H9 (cell line): ENCODE data around the gene DEGS2. TPM values are rescaled to one million over a fixed set of nuclear protein-coding genes. Genes with fewer than 3 reads are reported as not detected.

Source experiments
- DNase-seq: peaks from one replicate; pipeline ENCODE4 v3.0.0-alpha.2; 2017
- H2AFZ ChIP-seq: one replicate; pipeline ENCODE4 v1.6.1; 2013; ENCODE audit warnings: mild to moderate bottlenecking, low read length, control low read depth, moderate library complexity
- H2AK5ac ChIP-seq: 2 replicates; pipeline ENCODE4 v1.6.1; 2013; ENCODE audit warnings: low read length, control low read depth, mixed read lengths; ENCODE audit not compliant: insufficient read length
- H2BK120ac ChIP-seq: one replicate; pipeline ENCODE4 v1.6.1; 2013; ENCODE audit warnings: low read depth, mild to moderate bottlenecking, low read length, control low read depth, inconsistent platforms; ENCODE audit not compliant: poor library complexity, severe bottlenecking
- H2BK12ac ChIP-seq: 2 replicates; pipeline ENCODE4 v1.6.1; 2013; ENCODE audit warnings: low read length, control low read depth, mixed read lengths, low read depth; ENCODE audit not compliant: insufficient read length
- H2BK15ac ChIP-seq: 2 replicates; pipeline ENCODE4 v1.6.1; 2013; ENCODE audit warnings: low read depth, low read length, control low read depth
- H2BK20ac ChIP-seq: one replicate; pipeline ENCODE4 v1.6.1; 2013; ENCODE audit warnings: low read depth, mild to moderate bottlenecking, low read length, control low read depth, inconsistent platforms; ENCODE audit not compliant: poor library complexity, severe bottlenecking
- H2BK5ac ChIP-seq: 2 replicates; pipeline ENCODE4 v1.6.1; 2013; ENCODE audit warnings: low read length, control low read depth, mixed read lengths; ENCODE audit not compliant: insufficient read length
- H3K14ac ChIP-seq: 2 replicates; pipeline ENCODE4 v1.6.1; 2013; ENCODE audit warnings: low read length, control low read depth; ENCODE audit not compliant: insufficient read depth
- H3K18ac ChIP-seq: 2 replicates; pipeline ENCODE4 v1.6.1; 2013; ENCODE audit warnings: low read depth, mild to moderate bottlenecking, mixed read lengths, low read length, control low read depth; ENCODE audit not compliant: insufficient read length
- H3K23ac ChIP-seq: 2 replicates; pipeline ENCODE4 v1.6.1; 2013; ENCODE audit warnings: low read length, control low read depth, mixed read lengths, low read depth; ENCODE audit not compliant: insufficient read length
- H3K23me2 ChIP-seq: 2 replicates; pipeline ENCODE4 v1.6.1; 2013; ENCODE audit warnings: low read depth, mild to moderate bottlenecking, mixed read lengths, low read length, control low read depth; ENCODE audit not compliant: insufficient read length, poor library complexity, severe bottlenecking
- H3K27ac ChIP-seq: 2 replicates; pipeline ENCODE4 v1.5.1; 2013; ENCODE audit warnings: low read length, control low read depth, mixed read lengths, low read depth; ENCODE audit not compliant: insufficient read length
- H3K27me3 ChIP-seq: 2 replicates; pipeline ENCODE4 v1.6.1; 2013; ENCODE audit warnings: low read length, control low read depth, inconsistent platforms; ENCODE audit not compliant: insufficient read depth
- H3K4ac ChIP-seq: 2 replicates; pipeline ENCODE4 v1.6.1; 2013; ENCODE audit warnings: low read depth, mild to moderate bottlenecking, control low read depth, inconsistent platforms, low read length, moderate library complexity
- H3K4me1 ChIP-seq: 2 replicates; pipeline ENCODE4 v1.6.1; 2013; ENCODE audit warnings: low read length, control low read depth, inconsistent platforms; ENCODE audit not compliant: insufficient read depth
- H3K4me2 ChIP-seq: 2 replicates; pipeline ENCODE4 v1.6.1; 2013; ENCODE audit warnings: low read length, control low read depth, mixed read lengths; ENCODE audit not compliant: insufficient read length, insufficient read depth
- H3K56ac ChIP-seq: 2 replicates; pipeline ENCODE4 v1.6.1; 2013; ENCODE audit warnings: low read depth, mild to moderate bottlenecking, mixed read lengths, low read length, control low read depth; ENCODE audit not compliant: insufficient read length
- H3K79me1 ChIP-seq: 2 replicates; pipeline ENCODE4 v1.6.1; 2013; ENCODE audit warnings: low read depth, mild to moderate bottlenecking, moderate library complexity, low read length, control low read depth, inconsistent platforms; ENCODE audit not compliant: insufficient read depth, poor library complexity, severe bottlenecking
- H3K79me2 ChIP-seq: 2 replicates; pipeline ENCODE4 v1.6.1; 2013; ENCODE audit warnings: low read length, control low read depth, inconsistent platforms; ENCODE audit not compliant: insufficient read depth
- H3K9ac ChIP-seq: 2 replicates; pipeline ENCODE4 v1.6.1; 2013; ENCODE audit warnings: low read length, control low read depth, mixed read lengths; ENCODE audit not compliant: insufficient read length; ENCODE audit errors: extremely low read depth
- H3K9me3 ChIP-seq: one replicate; pipeline ENCODE4 v1.6.1; 2013; ENCODE audit warnings: low read depth, low read length, inconsistent platforms; ENCODE audit not compliant: control insufficient read depth
- H3T11ph ChIP-seq: one replicate; pipeline ENCODE4 v1.6.1; 2013; ENCODE audit warnings: mild to moderate bottlenecking, low read length, control low read depth, inconsistent platforms
- H4K20me1 ChIP-seq: one replicate; pipeline ENCODE4 v1.6.1; 2013; ENCODE audit not compliant: control insufficient read depth, insufficient read length, insufficient read depth
- H4K5ac ChIP-seq: 2 replicates; pipeline ENCODE4 v1.6.1; 2013; ENCODE audit warnings: low read depth, mild to moderate bottlenecking, mixed read lengths, low read length, control low read depth; ENCODE audit not compliant: insufficient read length
- H4K8ac ChIP-seq: replicated peaks from 2 replicates; pipeline ENCODE4 v1.6.1; 2013; ENCODE audit warnings: low read length, control low read depth, mixed read lengths, low read depth; ENCODE audit not compliant: insufficient read length
- H4K91ac ChIP-seq: 2 replicates; pipeline ENCODE4 v1.6.1; 2013; ENCODE audit warnings: low read depth, mild to moderate bottlenecking, moderate library complexity, mixed read lengths, low read length, control low read depth; ENCODE audit not compliant: insufficient read length
- H3K27ac Mint-ChIP-seq, 3 experiments: 2 replicates in 2 of 3; 3 replicates in 1 of 3; pipeline ENCODE4 v1.8.0; 2020 to 2021; ENCODE audit warnings: mixed read lengths in 3 of 3, mild to moderate bottlenecking in 1 of 3, moderate library complexity in 1 of 3
- H3K27me3 Mint-ChIP-seq: 2 replicates; pipeline ENCODE4 v1.8.0; 2021; ENCODE audit warnings: low read depth, mild to moderate bottlenecking, moderate library complexity, mixed read lengths
- H3K36me3 Mint-ChIP-seq, 3 experiments: 2 replicates in 2 of 3; 3 replicates in 1 of 3; pipeline ENCODE4 v1.8.0; 2020 to 2021; ENCODE audit warnings: low read depth in 3 of 3, mixed read lengths in 3 of 3; ENCODE audit not compliant: insufficient read depth in 1 of 3
- H3K4me1 Mint-ChIP-seq, 2 experiments: 2 replicates each; pipeline ENCODE4 v1.8.0; 2020; ENCODE audit warnings: mixed read lengths in 2 of 2
- H3K4me3 Mint-ChIP-seq, 2 experiments: 2 replicates in 1 of 2; 3 replicates in 1 of 2; pipeline ENCODE4 v1.8.0; 2020 to 2021; ENCODE audit warnings: mild to moderate bottlenecking in 2 of 2, mixed read lengths in 2 of 2, moderate library complexity in 1 of 2
- H3K9me3 Mint-ChIP-seq, 2 experiments: 2 replicates in 1 of 2; 3 replicates in 1 of 2; pipeline ENCODE4 v1.8.0; 2020; ENCODE audit warnings: mild to moderate bottlenecking in 2 of 2, mixed read lengths in 2 of 2, moderate library complexity in 1 of 2
- WGBS: extraction: QIAGEN DNeasy Blood & Tissue Kit; methylation state at CpG from one replicate; pipeline ENCODE4 v1.1.7; 2013; ENCODE audit warnings: missing lambda C conversion rate, low lambda C conversion rate, mixed read lengths; ENCODE audit not compliant: insufficient read length; ENCODE audit errors: extremely low coverage; 5-methylcytosine and 5-hydroxymethylcytosine counted together
- total RNA-seq: library from RNA; stranded (reverse); gene quantifications from 2 replicates; pipeline ENCODE4 v1.2.1, GENCODE V29; 2021
- TF ChIP-seq, protein P1 (sequence below): fragments of 200-600 bp; sonication (generic); conservative IDR thresholded peaks from 3 replicates; pipeline ENCODE4 v1.8.0; 2021; ENCODE audit warnings: antibody characterized with exemption, mild to moderate bottlenecking

The DEGS2 gene
- total RNA-seq, 1 experiment from 2014 or later, result 0.72 TPM

DNA sequence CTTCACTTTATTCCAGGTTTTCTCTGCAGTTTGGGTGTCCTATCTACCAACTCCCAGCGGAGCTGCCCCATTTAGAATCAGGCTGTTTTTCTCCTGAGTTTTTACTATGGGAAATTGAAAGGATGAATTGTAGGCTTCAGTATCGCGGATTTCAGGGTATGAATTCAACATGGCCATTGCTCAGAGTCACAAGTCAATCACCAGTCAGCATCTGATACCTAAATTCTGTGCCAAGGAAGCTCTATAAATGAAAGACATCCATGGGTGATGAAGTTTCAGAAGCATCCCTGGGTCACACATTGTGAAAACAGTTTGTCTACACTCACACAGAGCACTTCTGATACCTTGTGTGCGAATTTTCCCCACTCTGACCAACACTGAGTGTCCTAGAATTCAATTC is 43.7 kb upstream of the DEGS2 start:
- Histone ChIP-seq H3K9me3 (no peaks in the 10 kb centered on the region), H2BK5ac (no peak overlapping the region), H2BK20ac (no peak overlapping the region), H3T11ph (no peak overlapping the region), H3K4me2 (no peak overlapping the region), H4K20me1 (no peaks in the 10 kb centered on the region), H3K79me2 (no peaks in the 10 kb centered on the region), H4K8ac (no peak overlapping the region), H3K14ac (no peak overlapping the region), H4K5ac (no peak overlapping the region), H2AFZ (no peak overlapping the region), H3K9ac (no peak overlapping the region), H3K4me1 (no peaks in the 10 kb centered on the region), H3K27ac (no peak overlapping the region), H3K27me3 (no peaks in the 10 kb centered on the region), H3K23me2 (no peaks in the 10 kb centered on the region), H3K18ac (no peak overlapping the region), H2BK120ac (no peak overlapping the region), H2BK15ac (no peak overlapping the region), H2BK12ac (no peak overlapping the region), H3K23ac (no peak overlapping the region), H4K91ac (no peak overlapping the region), H2AK5ac (no peak overlapping the region), H3K4ac (no peak overlapping the region), H3K56ac (no peak overlapping the region), H3K79me1 (no peaks in the 10 kb centered on the region)
- H3K9me3 Mint-ChIP-seq, result peaks cover 0 to 3% of the 10 kb centered on the region in 2 experiments; a peak in 1 of 5 replicates
- peaks cover 4 to 11% (median 7%) of the 10 kb centered on the region in 3 experiments; a peak in 6 of 7 replicates for H3K36me3 Mint-ChIP-seq
- peaks cover 13% of the 10 kb centered on the region in 2 experiments for H3K4me1 Mint-ChIP-seq
- DNase-seq, result no peak
- WGBS, result no CpG with 5 or more reads among the region's 4 CpGs
- TF ChIP-seq, protein P1, sequence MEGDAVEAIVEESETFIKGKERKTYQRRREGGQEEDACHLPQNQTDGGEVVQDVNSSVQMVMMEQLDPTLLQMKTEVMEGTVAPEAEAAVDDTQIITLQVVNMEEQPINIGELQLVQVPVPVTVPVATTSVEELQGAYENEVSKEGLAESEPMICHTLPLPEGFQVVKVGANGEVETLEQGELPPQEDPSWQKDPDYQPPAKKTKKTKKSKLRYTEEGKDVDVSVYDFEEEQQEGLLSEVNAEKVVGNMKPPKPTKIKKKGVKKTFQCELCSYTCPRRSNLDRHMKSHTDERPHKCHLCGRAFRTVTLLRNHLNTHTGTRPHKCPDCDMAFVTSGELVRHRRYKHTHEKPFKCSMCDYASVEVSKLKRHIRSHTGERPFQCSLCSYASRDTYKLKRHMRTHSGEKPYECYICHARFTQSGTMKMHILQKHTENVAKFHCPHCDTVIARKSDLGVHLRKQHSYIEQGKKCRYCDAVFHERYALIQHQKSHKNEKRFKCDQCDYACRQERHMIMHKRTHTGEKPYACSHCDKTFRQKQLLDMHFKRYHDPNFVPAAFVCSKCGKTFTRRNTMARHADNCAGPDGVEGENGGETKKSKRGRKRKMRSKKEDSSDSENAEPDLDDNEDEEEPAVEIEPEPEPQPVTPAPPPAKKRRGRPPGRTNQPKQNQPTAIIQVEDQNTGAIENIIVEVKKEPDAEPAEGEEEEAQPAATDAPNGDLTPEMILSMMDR, result no peak
- peaks cover 5% of the 10 kb centered on the region for H3K27me3 Mint-ChIP-seq
- H3K27ac Mint-ChIP-seq, result 0 out of 7 replicates have a peak overlapping the region, but pooled peaks of 1 of the 3 experiments have one; percentile 32
- H3K4me3 Mint-ChIP-seq, result no peak overlapping the region
